ENCODE results near the gene OLFM3.

The OLFM3 gene

GRCh38 chr1:101942516-101943193 lies 54.1 kb downstream of the OLFM3 start:
- DNase-seq = no peak

DNA sequence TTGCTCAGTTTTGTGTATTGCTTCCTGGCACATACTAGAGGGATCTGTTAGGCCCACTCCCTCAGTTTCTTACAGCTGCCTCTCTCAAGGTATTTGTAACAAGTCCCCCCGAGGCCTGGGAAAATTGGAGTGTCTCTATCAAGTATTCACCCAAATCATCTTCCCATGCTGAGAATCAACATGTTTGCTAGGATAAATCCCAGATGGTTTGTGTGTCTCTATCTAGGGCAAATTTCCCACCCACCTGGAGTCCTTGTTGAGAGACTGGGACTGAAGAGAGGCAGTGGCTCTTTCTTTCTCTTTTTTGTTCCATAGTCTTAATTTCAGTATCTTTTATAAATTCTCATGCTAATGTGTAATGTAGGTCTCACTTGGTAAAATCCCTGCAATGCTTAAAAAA lies 58.0 kb downstream of the OLFM3 start:
- DNase-seq = no peak

- no peak for DNase-seq
Observed at GRCh38 chr1:101929343-101929742, 67.4 kb downstream of the OLFM3 start.

DNA sequence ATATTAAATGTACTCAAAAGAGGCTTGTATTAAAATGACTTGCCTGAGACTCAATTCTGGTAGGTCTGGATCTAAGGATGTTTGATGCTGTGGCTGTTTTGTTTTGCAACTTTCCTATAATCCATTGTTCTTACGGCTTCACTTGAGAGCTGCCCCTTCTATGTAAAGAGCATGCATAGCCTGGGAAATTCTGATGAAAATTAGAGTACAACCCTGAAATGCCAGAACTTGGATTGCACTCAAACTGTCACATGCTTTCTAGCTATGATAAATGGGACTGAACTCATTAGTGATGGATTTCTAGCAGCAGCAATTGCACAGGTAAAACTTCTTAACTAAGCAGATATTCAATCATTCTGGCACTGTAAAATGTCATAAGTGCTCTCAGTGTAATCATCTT lies 67.9 kb downstream of the OLFM3 start:
- DNase-seq = no peak

DNA sequence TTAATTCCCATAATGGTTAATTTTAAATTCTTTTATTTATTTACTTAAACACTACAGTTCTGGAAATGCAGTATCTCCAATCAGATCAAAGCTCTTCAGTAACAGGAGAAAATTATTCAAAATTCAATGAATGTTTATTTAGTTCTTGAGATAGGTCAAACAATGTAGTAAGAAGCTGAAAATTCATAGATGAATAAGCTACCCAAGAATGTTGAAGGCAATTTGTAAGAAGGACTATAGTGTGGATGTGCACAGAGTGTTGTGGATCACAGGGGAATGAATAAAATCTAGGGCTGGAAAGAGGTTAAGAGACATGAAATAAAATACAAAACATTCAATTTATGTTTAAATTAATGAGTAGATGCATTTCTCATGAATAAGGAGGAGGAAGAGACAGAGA lies 72.0 kb downstream of the OLFM3 start:
- no peak for DNase-seq

GRCh38 chr1:101920577-101920976 lies 76.1 kb downstream of the OLFM3 start:
- DNase-seq = no peak

- DNase-seq = no peak
Observed at GRCh38 chr1:101918277-101918676, 78.4 kb downstream of the OLFM3 start.

DNA sequence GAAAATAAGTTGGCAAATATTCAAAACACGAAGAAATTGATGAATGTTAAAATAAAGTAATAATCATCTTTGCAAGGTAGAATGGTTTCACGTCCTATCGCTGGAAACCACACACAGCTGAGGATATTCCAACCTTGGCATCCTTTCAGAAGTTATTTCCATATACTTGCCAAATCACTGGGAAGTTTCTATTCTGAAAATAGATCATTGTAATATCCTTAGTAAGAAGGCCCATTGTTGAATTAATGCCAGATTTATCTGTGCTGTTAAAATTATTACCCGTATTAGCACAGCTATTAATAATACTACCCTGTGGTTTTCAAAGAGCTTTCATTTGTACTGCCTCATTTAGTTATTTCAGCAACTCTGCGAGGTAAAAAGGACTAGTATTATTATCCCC lies 81.1 kb downstream of the OLFM3 start:
- DNase-seq = no peak

DNA sequence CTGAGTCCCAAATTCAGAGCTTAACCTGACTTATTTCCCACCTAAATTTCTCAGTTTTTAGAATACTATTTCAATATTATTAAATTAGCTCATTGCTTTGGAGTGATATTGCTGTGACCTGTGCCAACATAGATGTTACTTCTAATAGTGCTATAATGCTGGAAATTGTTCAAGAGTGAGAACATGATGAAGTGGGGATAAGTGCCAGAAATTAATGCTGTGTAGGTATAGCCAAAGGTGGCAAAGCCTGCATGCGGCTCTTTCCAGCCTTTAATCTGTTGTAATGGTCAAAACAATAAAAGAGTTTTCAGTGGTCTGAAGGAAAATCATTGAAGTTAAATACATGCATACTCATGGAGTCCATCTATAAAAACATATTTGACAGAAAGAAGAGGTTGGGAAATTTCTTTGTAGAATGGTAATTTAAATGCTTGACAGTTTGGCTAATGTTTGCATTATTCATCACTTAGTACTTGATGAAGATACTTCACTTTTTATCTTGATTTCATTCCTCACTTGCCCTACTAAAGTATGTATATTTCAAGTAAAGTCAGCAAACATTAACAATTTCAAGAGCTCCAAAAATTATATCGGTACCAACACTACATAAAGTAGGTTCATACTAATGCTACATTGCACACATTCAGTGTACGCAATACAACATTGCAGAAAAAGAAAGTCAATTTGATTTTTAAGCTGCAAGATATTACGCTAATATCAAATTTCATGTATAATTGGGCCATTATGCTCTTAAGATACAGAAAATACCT lies 82.1 kb downstream of the OLFM3 start:
- no peak for DNase-seq

DNA sequence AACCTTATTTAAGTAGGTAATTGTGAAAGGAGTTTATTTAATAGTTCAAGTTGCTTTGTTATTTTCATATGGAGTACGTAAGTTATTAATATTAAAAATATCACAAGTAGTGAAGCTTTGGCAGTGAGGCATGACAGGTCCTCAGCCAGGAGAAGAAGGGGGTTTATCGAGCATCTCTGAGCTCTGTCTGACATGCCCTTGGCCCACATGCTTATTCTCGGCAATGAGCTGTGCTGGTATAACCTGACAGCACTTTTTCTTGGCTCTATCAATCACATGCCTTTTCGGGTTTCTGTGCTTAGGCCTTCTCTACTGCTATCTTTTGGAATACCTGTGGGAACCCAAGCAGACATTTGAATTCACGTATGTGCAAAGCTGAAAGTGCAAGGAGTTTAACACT lies 84.8 kb downstream of the OLFM3 start:
- no peak for DNase-seq

DNA sequence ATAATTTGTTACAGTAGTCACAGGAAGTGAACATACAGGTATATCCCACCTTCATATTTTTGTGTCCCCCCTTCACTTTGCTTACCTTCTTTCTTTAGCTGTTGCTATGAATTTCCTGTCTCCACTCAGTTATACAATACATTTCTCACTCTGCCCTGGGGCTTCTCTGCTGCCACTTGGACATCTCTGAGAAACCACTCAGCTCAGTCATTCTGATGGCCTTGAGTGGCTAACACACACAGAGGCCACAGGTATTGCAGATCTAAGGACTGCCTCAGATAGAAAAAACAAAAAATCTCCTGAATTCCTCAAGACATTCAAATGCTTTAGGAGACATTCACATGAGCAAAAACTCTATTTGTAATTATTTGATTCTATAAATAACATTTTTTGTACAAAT lies 87.7 kb downstream of the OLFM3 start:
- no peak for DNase-seq

DNA sequence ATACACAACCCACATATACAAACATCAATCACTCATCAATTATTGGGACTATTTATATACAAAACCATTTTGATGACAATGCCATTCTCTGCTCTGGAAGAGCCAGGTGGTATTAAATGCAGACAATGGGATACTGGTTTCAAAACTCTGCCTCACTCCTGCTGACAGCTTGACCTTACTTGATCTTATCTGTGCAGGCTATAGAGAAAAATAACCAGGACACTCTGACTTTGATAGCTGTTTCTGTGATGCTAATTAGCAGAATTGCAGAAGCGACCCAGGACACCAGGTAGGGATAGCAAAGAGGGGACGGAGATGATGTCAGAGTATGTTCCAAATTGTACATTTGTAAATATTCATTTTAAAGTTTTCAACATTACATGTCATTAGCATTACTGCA lies 89.5 kb downstream of the OLFM3 start:
- no peak for DNase-seq

- no peak for DNase-seq
Observed at GRCh38 chr1:101905283-101905835, 91.4 kb downstream of the OLFM3 start.

DNA sequence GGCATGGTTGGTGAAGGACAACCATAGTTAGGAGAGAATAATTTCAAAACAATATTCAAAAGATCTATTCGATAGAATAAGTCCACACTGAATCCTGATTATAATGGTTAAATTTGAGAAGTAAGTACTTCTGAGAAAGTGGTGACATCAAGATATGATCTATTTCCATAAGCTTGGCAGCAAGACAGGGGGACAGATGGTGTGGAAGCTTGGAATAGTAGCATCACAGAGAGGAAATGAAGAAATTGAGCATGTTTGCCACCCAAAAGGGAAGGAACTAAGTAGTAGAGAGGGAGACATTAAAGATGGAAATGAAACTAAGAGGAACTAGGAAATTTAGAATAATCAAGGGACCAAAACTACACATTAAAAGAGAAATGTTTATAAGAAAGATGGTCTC lies 94.5 kb downstream of the OLFM3 start:
- no peak for DNase-seq

GRCh38 chr1:101898137-101898536 lies 98.6 kb downstream of the OLFM3 start:
- DNase-seq = no peak

GRCh38 chr1:101884621-101885020 lies 112.1 kb downstream of the OLFM3 start:
- no peak for DNase-seq

DNA sequence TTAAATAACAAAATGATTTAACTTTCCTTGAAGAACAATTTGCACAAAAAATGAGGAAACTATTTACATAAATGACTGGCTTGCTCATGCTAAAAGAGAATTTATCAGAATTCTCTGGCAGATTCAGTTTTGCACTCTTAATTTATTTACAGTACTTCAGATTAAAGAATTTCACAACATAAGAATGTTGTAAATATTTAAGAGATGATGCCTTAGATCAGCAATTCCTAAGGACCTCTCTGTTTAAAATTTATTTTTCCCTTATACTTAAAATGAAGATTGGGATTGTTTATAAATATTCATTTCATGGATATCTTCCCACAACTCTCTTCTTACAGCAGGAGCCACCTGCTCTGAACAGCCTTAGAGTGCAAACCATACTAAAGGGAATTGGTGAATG lies 120.8 kb downstream of the OLFM3 start:
- DNase-seq = no peak

DNA sequence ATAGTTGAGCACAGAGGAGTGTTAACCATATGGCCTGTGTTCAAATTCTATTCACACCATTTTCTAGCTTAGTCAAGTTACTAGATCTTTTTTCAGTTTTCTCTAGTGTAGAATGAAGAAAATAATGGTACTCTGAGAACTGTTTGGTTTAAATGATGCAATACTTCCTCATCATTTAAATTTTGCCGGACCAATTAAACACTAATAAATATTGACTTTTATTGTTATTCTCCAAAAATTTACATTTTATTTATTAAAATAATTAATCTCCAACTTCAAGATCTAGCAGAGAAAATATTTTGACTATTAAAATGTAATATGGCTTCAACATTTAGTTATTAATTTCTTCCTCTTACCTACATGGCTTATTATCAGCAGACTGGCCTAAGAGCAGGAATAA lies 123.1 kb downstream of the OLFM3 start:
- no peak for DNase-seq

- no peak for DNase-seq
Observed at GRCh38 chr1:101859941-101860340, 136.8 kb downstream of the OLFM3 start.

DNA sequence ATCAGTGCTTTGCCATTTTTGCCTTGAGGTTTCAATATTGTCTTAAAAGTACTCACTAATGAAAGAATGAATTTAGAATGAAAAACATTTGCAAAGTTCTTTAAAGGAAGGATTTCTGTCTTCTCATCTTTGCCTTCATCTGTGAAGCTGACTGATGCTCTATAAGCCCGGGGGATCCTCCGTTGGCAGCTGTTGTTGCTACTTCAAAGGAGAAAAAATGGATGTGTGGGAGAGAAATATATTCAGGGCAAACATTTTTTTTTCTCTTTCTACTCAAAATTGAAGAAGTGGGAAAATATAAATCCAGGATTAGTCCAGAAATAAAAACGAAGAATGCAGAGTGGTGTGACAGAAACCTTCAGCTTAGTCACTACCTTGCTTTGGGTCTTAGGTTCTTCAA lies 142.5 kb downstream of the OLFM3 start:
- no peak for DNase-seq

GRCh38 chr1:101852936-101853335 lies 143.8 kb downstream of the OLFM3 start:
- DNase-seq = no peak

DNA sequence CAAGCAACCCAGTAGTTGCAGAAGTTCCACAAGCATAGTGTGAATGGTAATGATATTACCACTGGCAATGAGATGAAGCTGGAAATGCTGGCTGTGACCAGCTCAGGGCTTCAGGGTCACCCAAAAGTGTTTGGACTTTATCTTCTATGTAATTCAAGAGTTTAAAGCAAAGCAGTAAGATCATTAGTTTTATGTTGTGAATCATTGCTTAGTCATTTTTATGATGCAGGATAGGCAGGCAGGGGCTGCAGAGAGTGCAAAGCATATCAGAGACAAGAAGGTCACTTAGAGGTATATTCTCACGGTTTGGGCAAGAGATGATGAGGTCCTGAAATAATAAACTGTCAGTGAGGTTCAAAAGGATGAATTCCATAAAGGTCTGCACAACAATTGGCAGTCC lies 147.4 kb downstream of the OLFM3 start:
- no peak for DNase-seq

DNA sequence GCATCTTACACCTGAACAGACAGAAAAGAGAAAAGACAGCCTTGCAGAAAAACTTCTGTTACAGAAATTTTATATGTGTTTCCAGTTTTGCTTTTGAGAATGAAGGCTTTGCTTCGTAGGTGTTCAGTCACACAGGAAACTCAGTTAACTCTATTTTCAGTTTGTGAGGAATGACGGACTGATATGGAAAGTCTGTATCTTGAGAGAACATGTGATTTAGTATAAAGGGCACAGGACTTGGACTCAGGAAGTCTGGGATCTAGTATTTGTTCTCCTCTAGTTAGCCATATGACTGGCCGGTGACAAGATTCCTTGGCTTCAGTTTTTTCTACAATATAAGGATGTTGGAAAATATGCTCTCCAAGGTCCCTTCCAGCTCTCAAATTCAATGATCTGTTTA lies 149.1 kb downstream of the OLFM3 start:
- no peak for DNase-seq

GRCh38 chr1:101846820-101847219 lies 149.9 kb downstream of the OLFM3 start:
- DNase-seq = no peak

- DNase-seq = no peak
Observed at GRCh38 chr1:101843160-101843559, 153.6 kb downstream of the OLFM3 start.
